Activated naive CD4-positive, alpha-beta T cell treated with anti-CD3 and anti-CD28 coated beads, Interleukin-2, amount 50 U/mL, for 16 hours (primary cell): Measurements from ENCODE around the gene FLNB.

ENCODE experiments used
- DNase-seq: peaks from one replicate; pipeline ENCODE4 v3.0.0-alpha.2; 2020

FLNB gene

DNA sequence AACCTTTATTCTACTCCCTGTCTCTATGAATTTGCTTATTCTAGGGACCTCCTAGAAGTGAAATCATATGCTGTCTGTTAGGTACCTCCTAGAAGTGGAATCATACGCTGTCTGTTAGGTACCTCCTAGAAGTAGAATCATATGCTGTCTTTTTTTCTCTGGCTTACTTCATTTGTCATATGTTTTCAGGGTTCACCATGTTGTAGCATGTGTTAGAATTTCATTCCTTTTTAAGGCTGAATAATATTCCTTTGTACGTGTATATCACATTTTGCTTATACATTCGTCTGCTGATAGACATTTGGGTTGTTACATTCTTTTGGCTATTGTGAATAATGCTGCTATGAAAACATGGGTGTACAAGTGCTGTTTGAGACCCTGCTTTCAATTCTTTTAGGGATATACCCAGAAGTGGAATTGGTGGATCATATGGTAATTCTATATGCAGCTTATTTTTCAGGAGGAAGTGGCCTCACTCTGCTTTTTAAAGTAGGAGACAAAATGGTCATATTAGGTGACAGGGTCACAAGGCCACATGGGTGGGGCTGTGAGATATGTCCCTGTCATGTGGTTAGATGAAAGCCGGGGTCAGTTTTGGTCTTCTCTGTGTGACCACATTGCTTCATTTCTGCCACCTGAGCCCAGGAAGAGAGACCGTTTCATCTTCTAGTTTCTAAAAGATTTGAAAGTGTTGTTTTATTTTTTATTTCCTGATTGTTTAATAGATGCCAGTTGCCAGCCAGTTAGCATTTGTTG, 76.7 kb downstream of the FLNB start:
- no peak for DNase-seq

DNA sequence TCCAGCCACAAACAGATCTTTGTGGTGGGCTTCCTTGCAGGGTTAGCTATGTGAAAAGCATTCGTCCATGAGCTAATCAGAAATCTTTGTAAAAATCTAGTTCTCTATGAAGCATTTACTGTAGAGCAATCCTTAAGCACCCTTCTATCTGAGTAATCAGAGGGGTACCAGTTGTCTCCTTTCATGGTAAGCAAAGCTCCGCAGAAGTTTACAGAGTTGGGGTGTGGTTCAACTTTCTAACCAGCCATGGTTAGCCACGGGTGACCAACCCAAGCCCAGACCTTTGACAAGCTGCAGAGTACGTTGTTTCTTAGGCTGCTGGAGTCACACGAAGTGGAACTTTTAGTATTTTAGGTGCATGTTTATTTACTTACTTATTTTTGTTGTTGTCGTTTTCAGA, 77.4 kb downstream of the FLNB start:
- no peak for DNase-seq

DNA sequence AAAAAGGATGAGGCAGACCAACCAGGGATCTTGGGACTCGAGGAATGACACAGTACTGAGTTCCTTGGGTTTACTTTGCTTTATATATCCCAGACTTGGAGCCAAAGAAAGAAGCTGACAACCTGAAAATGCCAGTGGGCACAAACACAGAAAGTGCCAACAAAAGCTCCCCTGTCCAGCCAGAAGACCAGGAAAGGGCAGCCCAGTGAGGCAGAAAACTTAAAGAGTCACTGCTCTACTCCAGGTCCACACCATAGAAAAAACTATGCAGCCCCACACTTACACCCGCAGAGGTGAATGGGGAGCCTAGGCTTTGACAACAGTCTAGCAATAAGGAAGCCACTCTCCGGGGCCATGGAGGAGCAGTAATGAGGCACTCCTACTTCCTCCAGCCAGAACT, 80.3 kb downstream of the FLNB start:
- no peak for DNase-seq

DNA sequence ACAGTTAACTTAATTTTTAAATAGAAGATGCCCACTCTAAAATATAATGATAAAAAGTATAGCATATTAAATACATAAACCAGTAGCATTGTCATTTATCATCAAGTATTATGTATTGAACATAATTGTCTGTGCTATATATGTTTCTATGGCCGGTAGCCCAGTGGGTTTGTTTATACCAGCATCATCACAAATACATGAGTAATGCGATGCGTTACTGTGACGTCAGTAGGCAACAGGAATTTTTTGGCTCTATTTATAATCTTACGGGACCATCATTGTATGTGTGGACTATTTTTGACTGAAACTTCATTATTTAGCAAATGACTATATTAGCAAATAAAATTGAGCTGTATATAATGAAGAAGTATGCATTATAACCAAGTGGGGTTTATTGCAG, 82.1 kb downstream of the FLNB start:
- no peak for DNase-seq

DNA sequence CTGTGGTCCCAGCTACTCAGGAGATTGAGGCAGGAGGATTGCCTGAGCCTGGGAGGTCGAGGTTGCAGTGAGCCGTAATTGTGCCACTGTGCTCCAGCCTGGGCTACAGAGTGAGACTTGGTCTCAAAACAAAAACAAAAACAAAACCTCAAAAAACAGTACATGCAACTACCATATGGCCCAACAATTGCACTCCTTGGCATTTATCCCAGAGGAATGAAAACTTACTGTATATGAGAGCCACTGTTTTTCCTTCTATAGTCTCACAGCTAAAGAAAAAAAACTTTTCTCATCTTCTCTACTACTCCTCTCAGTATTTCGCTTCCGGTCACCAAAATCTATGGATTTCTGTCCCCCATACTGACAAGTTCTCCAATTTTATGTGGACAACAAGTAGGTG, 84.3 kb downstream of the FLNB start:
- no peak for DNase-seq

DNA sequence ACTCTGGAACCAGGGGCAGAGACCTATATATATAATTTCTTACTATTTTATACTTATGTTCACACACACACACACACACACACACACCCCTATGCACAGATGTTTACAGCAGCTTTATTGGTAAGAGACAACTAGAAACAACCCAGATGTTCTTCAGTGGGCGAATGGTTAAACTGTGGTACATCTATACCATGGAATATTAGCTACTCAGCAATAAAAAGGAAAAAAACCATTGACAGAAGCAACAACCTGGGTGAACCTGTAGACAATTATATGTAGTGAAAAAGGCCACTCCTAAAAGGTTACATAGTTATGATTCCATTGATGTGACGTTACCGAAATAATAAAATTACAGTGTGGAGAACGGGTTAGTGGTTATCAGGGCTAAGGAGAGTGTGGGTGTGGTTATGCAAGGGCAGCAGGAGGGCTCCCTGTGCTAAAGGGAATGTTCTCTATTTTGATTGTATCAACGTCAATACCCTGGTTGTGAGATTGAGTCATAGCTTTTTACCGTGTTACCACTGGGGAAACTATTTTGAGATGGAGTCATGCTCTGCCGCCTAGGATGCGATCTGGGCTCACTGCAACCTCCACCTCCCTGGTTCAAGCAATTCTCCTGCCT, 85.5 kb downstream of the FLNB start:
- DNase-seq, result no peak

DNA sequence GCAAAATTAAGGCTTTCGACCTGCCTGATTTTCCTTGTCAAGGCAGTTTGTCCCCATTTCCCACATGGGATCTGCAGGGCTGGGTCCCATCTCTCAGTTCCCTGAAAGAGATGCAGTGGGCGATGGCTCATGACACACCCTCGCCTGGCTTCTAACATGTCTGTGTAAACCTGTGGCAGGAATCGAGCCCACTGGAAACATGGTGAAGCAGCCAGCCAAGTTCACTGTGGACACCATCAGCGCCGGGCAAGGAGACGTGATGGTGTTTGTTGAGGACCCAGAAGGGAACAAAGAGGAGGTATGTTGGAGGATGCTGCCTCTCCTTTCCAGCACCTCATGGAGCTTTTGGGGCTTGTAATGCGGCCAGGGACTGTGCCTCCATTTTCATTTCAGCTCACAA, 86.4 kb downstream of the FLNB start:
- DNase-seq, result no peak

DNA sequence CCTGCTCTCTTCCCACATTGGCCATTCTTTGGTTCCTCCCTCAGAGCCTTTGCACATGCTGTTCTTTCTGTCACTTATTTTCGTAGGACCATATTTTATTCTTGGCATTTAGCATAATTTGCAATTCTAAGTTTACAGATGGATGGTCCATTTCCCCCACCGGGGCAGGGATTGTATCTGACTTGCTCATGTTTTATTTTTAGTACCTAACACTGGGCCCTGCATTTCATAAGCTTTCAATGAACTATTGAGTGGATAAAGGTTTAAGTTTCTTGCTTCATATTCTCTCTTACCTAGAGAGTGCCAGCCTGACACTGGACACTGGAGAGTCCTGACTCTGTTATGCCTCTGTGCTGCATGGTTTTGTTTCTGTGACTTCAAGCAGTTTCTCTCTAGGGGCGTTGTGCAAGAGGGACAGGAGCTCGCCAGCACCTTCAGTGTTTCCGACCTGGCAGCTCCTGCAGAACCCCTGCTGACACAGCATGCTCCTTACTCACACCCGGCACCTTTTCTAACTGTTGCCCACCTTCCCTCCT, 87.4 kb downstream of the FLNB start:
- DNase-seq, result no peak

DNA sequence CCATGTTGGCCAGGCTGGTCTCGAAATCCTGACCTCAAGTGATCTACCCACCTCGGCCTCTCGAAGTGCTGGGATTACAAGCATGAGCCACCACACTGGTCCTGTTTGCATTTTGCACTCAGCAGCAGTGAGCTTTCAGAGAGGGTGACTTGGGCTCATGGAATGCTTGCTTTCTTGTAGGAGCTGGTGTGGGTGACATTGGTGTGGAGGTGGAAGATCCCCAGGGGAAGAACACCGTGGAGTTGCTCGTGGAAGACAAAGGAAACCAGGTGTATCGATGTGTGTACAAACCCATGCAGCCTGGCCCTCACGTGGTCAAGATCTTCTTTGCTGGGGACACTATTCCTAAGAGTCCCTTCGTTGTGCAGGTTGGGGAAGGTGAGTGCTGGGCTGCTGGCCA, 90.3 kb downstream of the FLNB start:
- no peak for DNase-seq

DNA sequence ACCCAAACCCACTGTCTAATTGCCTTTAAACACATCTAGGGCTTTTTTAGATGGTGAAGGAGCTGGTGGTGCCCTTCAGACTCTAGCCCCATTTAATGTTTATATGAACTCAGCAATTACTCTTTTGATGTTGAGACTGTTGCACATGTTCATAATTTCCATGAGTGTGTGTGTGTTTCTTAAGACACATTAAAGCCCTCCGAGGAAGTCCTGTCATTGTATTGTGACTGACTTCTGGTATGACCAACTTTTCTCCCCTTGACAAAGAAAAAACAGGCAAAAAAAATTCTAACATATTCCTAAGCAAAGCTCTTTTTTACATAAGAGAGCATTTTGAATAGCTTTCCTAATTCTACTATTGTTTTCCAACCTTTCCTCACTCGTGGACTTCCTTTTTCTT, 91.6 kb downstream of the FLNB start:
- no peak for DNase-seq

DNA sequence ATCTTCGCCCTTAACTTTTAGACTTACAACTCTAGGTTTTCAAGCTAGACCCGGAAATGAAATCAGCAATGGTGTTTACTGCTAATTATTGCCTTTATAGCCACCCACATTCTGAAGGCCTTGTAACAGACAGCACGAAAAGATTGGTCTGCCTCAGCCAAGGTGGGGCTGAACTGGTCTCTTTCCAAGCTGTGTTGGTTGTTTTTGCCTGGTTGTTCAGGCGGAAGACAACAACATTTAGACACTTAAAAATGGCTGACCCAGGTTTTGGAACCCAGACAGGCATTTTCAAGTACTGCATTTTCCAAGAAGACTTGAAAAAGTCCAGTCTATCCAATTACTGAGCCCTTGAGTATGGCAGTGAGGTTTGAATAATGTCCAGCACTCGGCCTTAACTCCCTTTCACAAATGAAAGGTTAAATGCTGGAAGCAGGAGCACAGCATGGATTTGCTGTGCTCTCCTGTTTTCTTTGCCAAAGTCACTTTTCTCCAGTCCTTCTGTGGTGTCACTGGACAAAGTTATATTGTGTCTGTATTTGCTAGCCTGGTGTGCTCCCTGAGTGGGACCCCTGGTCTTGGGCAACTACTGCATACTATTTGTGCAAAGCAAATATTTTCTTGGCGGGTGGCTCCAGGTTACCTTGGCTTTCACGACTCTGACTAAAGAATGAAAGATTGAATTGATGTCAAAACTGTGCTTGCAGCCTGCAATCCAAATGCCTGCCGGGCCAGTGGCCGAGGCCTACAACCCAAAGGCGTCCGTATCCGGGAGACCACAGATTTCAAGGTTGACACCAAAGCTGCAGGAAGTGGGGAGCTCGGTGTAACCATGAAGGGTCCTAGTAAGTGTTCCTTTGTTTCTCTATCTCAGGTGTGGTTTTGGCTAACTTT, 93.5 kb downstream of the FLNB start:
- DNase-seq, result no peak

DNA sequence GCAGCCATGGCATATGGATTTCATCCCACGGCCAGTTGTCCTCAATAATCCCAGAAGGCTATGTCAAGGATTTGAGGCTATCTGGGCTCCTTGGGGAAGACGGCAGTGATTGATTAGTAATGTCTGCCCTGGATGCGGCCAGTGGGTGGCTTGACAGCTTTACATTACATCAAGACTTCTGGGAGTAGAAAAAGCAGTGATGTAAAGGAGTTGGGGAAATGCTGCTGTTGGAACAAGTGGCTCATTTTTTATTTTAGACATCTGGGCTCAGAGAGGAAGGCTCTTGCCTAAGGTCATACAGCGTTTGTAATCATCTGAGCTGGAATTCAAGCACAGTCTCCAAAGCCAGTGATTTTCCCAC, 94.1 kb downstream of the FLNB start:
- no peak for DNase-seq

DNA sequence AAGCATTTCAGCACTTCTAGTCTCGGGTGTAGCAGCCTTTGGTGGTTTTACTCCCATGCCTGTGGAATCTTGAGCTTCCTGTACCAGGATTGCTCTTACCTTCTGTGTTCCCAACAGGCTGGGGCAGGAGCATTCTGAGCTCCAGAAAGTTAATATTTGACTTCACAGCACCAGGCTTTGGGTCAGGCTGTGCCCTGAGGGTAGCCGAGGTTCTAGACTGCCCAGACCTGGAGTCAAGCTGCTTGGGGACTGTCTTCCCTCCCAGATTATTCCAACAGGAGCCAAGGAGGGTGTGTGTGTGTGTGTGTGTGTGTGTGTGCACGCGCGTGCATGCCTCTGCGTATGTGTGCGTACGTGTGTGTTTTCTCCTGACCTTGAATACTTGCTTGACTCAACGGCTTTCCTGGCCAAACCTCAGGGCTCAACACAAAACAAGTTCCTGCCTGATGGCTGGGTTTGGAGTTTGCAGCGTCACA, 94.8 kb downstream of the FLNB start:
- DNase-seq, result no peak

DNA sequence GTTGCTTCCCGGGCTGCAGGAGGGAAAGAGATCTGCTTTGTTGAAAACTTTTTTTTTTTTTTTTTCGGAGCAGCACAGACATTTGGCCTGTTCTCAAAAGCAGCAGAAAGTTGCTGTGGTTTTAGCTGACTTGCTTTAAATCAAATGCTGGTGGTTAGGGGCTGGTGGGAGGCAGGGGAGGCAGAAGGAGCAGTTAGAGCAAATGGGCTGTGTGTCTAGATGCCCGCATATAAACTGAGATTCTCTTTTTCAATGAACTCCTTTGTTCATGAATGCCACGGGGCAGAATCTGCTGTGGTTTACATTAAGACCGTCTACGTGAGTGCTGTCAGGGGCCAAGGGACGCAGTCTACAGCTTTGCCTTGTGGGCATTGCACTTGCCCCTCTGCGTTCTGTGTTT, 95.9 kb downstream of the FLNB start:
- DNase-seq, result no peak

DNA sequence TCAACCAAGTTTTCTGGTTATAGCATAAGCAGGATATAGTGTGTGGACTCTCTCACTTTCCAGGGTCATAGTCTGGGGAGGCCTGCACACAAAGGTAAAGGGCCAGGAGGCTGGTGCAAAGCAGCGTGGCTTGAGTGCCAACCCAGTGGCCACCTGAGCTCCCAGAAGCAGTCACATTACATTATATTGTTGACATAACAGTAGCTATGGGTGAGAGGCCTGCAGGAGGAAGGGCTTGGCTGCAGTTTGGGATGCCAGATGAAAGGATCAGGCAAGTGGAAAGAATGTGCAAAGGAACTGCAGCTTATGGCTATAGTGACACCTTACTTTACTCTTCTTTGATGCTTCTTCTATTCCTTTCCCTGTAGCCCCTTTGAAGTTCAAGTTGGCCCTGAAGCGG, 96.5 kb downstream of the FLNB start:
- no peak for DNase-seq

DNA sequence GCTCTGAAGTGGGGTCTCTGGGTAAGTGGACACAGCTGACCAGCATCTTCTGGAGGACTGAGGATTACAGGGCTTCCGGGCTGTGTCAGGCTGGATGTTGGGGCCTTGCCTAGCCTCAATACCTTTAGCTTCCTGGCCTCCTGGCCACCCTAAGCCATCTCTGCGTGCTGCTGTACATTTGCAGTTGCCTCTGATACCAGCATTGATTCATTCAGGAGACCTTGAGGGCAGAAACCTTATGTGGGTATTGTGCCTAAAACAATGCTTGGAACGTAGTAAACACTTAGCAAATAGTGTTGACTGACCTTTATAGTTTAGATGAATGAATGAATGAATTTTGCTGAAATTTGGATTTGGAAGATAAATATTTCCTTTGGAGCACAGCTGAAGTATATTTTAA, 97.0 kb downstream of the FLNB start:
- DNase-seq, result no peak

DNA sequence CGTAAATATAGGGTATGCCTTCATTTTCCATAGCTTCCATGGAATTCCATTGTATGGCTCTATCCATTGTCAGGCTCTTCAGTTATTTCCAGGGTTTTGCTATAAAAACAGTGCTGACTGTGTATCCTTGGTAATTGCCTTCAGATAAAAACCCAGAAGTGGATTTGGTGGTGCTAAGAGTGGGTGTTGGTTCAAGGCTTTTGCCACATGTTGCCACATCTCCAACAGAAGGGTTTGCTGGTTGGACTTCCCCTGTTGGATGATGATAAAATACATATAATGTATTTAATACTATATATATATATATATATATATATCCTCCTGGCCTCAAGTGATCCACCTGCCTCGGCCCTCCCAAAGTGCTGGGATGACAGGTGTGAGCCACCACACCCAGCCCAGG, 97.8 kb downstream of the FLNB start:
- DNase-seq, result no peak

DNA sequence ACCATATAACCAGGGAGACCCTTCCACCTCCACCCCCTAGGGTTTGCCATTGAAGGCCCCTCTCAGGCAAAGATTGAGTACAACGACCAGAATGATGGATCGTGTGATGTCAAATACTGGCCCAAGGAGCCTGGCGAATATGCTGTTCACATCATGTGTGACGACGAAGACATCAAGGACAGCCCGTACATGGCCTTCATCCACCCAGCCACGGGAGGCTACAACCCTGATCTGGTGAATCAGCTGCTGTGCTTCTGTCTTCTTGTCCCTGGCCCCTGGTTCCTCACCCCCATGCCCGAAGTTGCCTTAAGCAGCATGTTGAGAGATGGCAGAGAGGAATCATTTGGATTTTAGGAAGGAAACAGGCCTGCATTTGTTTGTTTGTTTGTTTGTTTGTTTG, 98.4 kb downstream of the FLNB start:
- DNase-seq, result no peak

DNA sequence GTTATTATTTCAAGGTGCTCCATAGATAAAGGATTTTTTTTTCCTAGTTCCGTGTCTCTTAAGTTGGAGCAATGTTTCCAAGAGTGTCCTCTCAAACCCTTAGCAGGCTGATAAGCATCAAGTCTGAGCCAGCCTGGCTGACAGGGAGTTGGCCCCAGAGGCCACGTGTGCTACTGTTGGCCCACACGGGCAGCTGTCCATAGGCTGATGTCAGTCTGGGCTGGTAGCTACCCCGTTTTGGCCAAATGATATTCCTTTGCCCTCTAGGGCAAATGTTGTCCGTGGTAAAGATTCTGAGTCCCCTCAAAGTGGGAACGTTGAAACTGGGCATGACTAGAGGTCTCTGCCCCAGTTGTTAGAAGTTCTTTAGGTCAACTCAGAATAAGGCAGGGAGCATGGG, 99.4 kb downstream of the FLNB start:
- DNase-seq, result no peak

DNA sequence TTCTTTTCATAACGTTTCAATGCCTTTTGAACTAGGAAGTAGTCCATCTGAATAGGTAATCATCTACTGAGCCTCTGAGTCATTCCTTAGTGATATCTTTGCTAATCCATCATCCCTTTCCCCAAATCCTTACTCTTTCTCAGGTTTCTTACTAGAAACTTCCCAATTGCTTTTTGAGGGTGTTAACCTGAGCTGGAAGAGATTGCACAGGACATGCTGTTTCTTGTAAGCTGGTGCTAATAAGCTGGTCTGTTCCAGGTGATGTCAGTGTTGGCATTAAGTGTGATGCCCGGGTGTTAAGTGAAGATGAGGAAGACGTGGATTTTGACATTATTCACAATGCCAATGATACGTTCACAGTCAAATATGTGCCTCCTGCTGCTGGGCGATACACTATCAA, 101.5 kb downstream of the FLNB start:
- no peak for DNase-seq

DNA sequence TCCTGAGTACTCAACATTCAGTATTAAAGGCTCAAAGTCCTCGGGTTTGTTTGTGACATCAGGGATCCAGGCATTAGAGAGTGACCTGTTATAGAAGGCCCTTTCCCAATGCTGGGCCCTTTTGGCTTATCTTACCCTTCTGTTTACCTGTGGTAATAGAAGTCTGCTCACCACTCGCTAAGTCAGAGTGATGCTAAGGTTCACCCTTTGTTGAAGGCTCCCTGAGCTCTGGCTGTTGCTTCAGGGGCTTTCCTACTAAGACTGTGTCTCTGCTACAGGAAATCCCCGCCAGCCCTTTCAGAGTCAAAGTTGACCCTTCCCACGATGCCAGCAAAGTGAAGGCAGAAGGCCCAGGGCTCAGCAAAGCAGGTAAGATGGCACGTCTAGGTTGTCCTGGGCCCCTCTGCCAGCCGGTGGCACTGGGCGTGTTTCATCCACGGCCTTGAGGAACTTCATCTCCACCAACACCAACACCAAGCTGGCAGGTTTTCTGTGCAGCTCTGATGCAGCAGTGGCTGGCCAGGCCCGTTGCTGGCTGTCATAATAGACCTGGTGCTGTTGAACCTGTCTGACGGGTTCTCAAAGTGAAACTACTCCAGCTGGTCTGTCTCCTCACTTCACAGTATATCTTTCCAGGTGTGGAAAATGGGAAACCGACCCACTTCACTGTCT, 103.4 kb downstream of the FLNB start:
- DNase-seq, result no peak

DNA sequence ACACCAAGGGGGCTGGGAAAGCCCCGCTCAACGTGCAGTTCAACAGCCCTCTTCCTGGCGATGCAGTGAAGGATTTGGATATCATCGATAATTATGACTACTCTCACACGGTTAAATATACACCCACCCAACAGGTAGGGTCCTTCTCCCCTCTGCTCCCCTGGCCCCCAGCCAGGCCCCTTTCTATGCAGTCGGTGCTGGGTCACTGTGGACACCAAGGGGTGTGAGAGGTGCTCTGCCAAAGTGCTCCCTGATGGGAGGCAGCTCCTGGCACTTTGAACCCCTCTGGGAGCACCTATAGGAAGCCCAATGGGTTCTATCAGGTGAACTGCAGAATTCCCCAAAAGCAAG, 103.9 kb downstream of the FLNB start:
- no peak for DNase-seq

DNA sequence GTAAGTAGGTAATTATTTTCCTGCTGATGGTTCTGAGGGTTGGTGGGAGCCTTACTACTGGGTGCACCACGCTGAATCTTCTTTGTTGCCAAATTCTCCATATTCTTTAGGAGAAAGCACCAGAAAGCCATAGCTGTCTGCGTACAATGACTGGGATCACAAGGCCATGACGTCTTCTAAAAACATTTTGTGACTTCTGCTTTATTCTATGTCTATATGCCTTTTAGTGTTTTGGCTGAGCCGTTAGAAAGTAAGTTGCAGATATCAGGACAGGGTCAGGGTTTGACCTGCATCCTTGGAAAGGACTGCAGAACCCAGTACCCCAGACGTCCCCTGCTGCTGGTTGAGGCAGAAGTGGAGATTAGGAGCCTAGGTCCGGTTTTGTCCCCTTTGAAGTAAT, 107.0 kb downstream of the FLNB start:
- DNase-seq, result no peak
